ENCODE measurements around the gene MPZL2. TPM values are rescaled to one million over a fixed set of nuclear protein-coding genes. Genes with fewer than 3 reads are reported as not detected.

MPZL2 gene
- polyA plus RNA-seq, 3 donors, result 8.0 to 18.6 (median 14.2) TPM

- no peak overlapping the region for H3K4me3 Mint-ChIP-seq
- H3K36me3 Mint-ChIP-seq, result peaks cover 13 to 38% of the 10 kb centered on the region in 2 donors
- peaks cover 0 to 1% (median 0%) of the 10 kb centered on the region in 7 donors for H3K9me3 Mint-ChIP-seq
- Histone ChIP-seq H3K9me3 (replicated peaks in 1 of 2; ENCODE audit: control insufficient read depth in 1 of 2, insufficient read depth in 1 of 2, low read length in 2 of 2) (no peaks in the 10 kb centered on the region), H3K4me2 (replicated peaks; ENCODE audit: extremely low read depth, low read length, poor library complexity, severe bottlenecking) (no peak overlapping the region), H3K79me2 (ENCODE audit: insufficient read depth, low read length) (peaks cover 21% of the 10 kb centered on the region), H3K27ac (ENCODE audit: low read depth in 1 of 2, low read length in 2 of 2) (no peak overlapping the region), H3K27me3 (ENCODE audit: control insufficient read depth in 2 of 2, insufficient read depth in 2 of 2, low read length in 2 of 2) (no peaks in the 10 kb centered on the region), H3K4me3 (replicated peaks in 1 of 3; ENCODE audit: low read depth in 2 of 3, low read length in 3 of 3) (no peak overlapping the region), H3K4me1 (ENCODE audit: control insufficient read depth in 1 of 2, insufficient read depth in 2 of 2, low read length in 2 of 2) (peaks cover 67 to 71% of the 10 kb centered on the region in 2 donors), H4K20me1 (ENCODE audit: insufficient read depth, low read length) (no peaks in the 10 kb centered on the region), H2AFZ (ENCODE audit: insufficient read depth, low read depth, low read length, poor library complexity, severe bottlenecking) (no peak overlapping the region), H3K9ac (ENCODE audit: insufficient read depth, low read length, poor library complexity, severe bottlenecking) (no peak overlapping the region), H3K36me3 (replicated peaks in 1 of 2; ENCODE audit: control insufficient read depth in 1 of 2, insufficient read depth in 2 of 2, low read length in 2 of 2) (peaks cover 21 to 37% of the 10 kb centered on the region in 2 donors)
- WGBS (ENCODE audit: insufficient coverage), result no CpG with 5 or more reads among the region's 1 CpG
- peaks cover 64% of the 10 kb centered on the region for H3K4me1 Mint-ChIP-seq
- H3K27ac Mint-ChIP-seq, result peak overlapping the region in 1 of 7 donors; percentile 29
- TF ChIP-seq, protein P1, sequence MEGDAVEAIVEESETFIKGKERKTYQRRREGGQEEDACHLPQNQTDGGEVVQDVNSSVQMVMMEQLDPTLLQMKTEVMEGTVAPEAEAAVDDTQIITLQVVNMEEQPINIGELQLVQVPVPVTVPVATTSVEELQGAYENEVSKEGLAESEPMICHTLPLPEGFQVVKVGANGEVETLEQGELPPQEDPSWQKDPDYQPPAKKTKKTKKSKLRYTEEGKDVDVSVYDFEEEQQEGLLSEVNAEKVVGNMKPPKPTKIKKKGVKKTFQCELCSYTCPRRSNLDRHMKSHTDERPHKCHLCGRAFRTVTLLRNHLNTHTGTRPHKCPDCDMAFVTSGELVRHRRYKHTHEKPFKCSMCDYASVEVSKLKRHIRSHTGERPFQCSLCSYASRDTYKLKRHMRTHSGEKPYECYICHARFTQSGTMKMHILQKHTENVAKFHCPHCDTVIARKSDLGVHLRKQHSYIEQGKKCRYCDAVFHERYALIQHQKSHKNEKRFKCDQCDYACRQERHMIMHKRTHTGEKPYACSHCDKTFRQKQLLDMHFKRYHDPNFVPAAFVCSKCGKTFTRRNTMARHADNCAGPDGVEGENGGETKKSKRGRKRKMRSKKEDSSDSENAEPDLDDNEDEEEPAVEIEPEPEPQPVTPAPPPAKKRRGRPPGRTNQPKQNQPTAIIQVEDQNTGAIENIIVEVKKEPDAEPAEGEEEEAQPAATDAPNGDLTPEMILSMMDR (IDR thresholded peaks at IDR 0.05), result no peak
- no peaks in the 10 kb centered on the region for H3K27me3 Mint-ChIP-seq (ENCODE audit: low read depth in 3 of 3)
- DNase-seq, result no peak
- intact Hi-C loops (cut with micrococcal nuclease), result no loop called here
These were observed 30.2 kb downstream of the MPZL2 start for GRCh38 chr11:118233850-118234249.

DNA sequence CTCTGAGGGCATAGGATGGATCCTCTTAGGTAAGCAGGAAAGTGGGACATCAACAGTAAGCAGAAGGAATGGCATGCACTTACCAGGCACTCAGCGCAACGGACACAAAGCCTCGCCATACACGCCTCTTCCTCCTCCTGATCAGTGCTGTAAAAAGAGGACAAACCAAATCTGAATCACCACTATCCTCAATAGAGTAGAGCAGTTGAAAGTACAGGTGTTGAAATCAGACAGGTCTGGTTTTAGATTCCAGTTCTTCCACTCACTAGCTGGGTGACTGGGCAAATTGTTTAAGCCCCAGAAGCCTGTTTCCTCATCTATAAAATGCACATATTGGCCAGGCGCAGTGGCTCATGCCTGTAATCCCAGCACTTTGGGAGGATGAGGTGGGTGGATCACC lies 30.7 kb downstream of the MPZL2 start:
- H3K79me2 ChIP-seq (ENCODE audit: insufficient read depth, low read length), result peaks cover 21% of the 10 kb centered on the region
- H2AFZ ChIP-seq (ENCODE audit: insufficient read depth, low read depth, low read length, poor library complexity, severe bottlenecking), result no peak overlapping the region
- no peak overlapping the region for H3K4me2 ChIP-seq (replicated peaks; ENCODE audit: extremely low read depth, low read length, poor library complexity, severe bottlenecking)
- TF ChIP-seq, protein P1 (IDR thresholded peaks at IDR 0.05), result no peak
- Mint-ChIP-seq H3K4me1 (peaks cover 64% of the 10 kb centered on the region), H3K36me3 (peaks cover 13 to 38% of the 10 kb centered on the region in 2 donors), H3K27ac (peak overlapping the region in 3 of 7 donors; percentile 6 to 68 (median 29)), H3K4me3 (no peak overlapping the region), H3K9me3 (peaks cover 0 to 1% (median 0%) of the 10 kb centered on the region in 7 donors), H3K27me3 (ENCODE audit: low read depth in 3 of 3) (no peaks in the 10 kb centered on the region)
- peaks cover 67 to 71% of the 10 kb centered on the region in 2 donors for H3K4me1 ChIP-seq (ENCODE audit: control insufficient read depth in 1 of 2, insufficient read depth in 2 of 2, low read length in 2 of 2)
- no peaks in the 10 kb centered on the region for H3K27me3 ChIP-seq (ENCODE audit: control insufficient read depth in 2 of 2, insufficient read depth in 2 of 2, low read length in 2 of 2)
- H3K4me3 ChIP-seq (replicated peaks in 1 of 3; ENCODE audit: low read depth in 2 of 3, low read length in 3 of 3), result no peak overlapping the region
- WGBS (ENCODE audit: insufficient coverage), result no CpG with 5 or more reads among the region's 5 CpGs
- intact Hi-C loops (cut with micrococcal nuclease), result no loop called here
- no peak overlapping the region for H3K27ac ChIP-seq (ENCODE audit: low read depth in 1 of 2, low read length in 2 of 2)
- no peaks in the 10 kb centered on the region for H4K20me1 ChIP-seq (ENCODE audit: insufficient read depth, low read length)
- H3K36me3 ChIP-seq (replicated peaks in 1 of 2; ENCODE audit: control insufficient read depth in 1 of 2, insufficient read depth in 2 of 2, low read length in 2 of 2), result peaks cover 21 to 37% of the 10 kb centered on the region in 2 donors
- no peak for DNase-seq
- H3K9ac ChIP-seq (ENCODE audit: insufficient read depth, low read length, poor library complexity, severe bottlenecking), result no peak overlapping the region
- H3K9me3 ChIP-seq (replicated peaks in 1 of 2; ENCODE audit: control insufficient read depth in 1 of 2, insufficient read depth in 1 of 2, low read length in 2 of 2), result no peaks in the 10 kb centered on the region
